ENCODE results near the gene GLRX2.

GLRX2 gene

DNA sequence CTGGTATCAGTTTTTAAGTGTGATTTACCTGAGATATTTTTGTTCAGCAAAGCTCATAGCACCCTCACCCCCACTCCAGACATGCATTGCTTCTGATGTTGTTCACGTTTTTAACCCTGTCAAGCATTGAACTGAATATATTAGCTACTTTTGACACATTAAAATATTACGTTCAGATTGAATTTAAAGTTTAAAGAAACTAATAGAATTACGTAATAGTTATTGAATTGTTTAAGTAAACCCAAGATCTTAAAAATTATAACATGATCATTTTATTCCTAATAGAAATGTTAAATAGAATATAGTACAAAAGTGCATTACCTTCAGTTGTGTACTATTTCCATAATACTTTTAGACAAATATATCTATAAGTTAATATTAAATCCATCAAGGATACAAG lies 18.9 kb downstream of the GLRX2 start:
- Histone ChIP-seq H3K4me3 (ENCODE audit: insufficient read depth, low read length, poor library complexity, severe bottlenecking) (no peak overlapping the region), H3K9ac (ENCODE audit: low read length) (no peak overlapping the region), H3K27me3 (ENCODE audit: low read length) (no peaks in the 10 kb centered on the region), H3K27ac (ENCODE audit: low read depth, low read length) (no peak overlapping the region), H4K20me1 (ENCODE audit: low read depth, low read length) (no peaks in the 10 kb centered on the region), H3F3A (ENCODE audit: insufficient read depth) (peaks cover 18% of the 10 kb centered on the region), H2AFZ (ENCODE audit: low read depth, low read length, severe bottlenecking) (no peak overlapping the region), H3K9me3 (ENCODE audit: insufficient read depth, low read length) (no peaks in the 10 kb centered on the region), H3K4me2 (ENCODE audit: low read depth, low read length, poor library complexity, severe bottlenecking) (no peak overlapping the region), H3K79me2 (ENCODE audit: insufficient read depth, low read length) (no peaks in the 10 kb centered on the region), H3K9me2 (replicated peaks; ENCODE audit: insufficient read depth, low read length) (no peaks in the 10 kb centered on the region), H3K36me3 (ENCODE audit: low read length) (peaks cover 63% of the 10 kb centered on the region)
- TF ChIP-seq, protein P1, sequence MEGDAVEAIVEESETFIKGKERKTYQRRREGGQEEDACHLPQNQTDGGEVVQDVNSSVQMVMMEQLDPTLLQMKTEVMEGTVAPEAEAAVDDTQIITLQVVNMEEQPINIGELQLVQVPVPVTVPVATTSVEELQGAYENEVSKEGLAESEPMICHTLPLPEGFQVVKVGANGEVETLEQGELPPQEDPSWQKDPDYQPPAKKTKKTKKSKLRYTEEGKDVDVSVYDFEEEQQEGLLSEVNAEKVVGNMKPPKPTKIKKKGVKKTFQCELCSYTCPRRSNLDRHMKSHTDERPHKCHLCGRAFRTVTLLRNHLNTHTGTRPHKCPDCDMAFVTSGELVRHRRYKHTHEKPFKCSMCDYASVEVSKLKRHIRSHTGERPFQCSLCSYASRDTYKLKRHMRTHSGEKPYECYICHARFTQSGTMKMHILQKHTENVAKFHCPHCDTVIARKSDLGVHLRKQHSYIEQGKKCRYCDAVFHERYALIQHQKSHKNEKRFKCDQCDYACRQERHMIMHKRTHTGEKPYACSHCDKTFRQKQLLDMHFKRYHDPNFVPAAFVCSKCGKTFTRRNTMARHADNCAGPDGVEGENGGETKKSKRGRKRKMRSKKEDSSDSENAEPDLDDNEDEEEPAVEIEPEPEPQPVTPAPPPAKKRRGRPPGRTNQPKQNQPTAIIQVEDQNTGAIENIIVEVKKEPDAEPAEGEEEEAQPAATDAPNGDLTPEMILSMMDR (IDR thresholded peaks at IDR 0.05; ENCODE audit: insufficient read depth, low read length, poor library complexity, severe bottlenecking): no peak
- no peak for TF ChIP-seq EZH2phosphoT487 (conservative IDR thresholded peaks at IDR 0.05; ENCODE audit: low read length)

DNA sequence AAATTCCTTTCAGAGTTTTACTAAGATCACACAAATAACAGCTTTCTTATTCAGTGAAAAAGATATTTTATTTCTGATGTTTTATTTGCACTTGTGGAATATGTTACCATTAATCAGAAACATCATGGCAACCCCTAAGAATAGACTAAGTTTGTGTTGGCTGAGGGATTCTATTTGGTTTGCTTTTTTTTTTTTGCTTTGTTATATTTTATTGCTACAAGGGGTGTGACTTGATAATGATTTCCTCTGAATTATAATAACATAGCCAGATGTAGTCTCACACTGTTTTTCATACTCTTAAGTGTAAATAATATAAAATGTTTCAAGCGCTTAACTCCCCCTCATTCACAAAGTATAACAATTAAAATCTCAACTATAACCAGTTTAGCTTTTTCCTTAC lies 20.0 kb downstream of the GLRX2 start:
- Histone ChIP-seq H3K27me3 (ENCODE audit: low read length) (no peaks in the 10 kb centered on the region), H3K9me3 (ENCODE audit: insufficient read depth, low read length) (no peaks in the 10 kb centered on the region), H2AFZ (ENCODE audit: low read depth, low read length, severe bottlenecking) (no peak overlapping the region), H3K27ac (ENCODE audit: low read depth, low read length) (no peak overlapping the region), H4K20me1 (ENCODE audit: low read depth, low read length) (no peaks in the 10 kb centered on the region), H3F3A (ENCODE audit: insufficient read depth) (peaks cover 9% of the 10 kb centered on the region), H3K4me3 (ENCODE audit: insufficient read depth, low read length, poor library complexity, severe bottlenecking) (no peak overlapping the region), H3K9ac (ENCODE audit: low read length) (no peak overlapping the region), H3K79me2 (ENCODE audit: insufficient read depth, low read length) (no peaks in the 10 kb centered on the region), H3K4me2 (ENCODE audit: low read depth, low read length, poor library complexity, severe bottlenecking) (no peak overlapping the region), H3K36me3 (ENCODE audit: low read length) (peaks cover 64% of the 10 kb centered on the region), H3K9me2 (replicated peaks; ENCODE audit: insufficient read depth, low read length) (no peaks in the 10 kb centered on the region)
- no peak for TF ChIP-seq EZH2phosphoT487 (conservative IDR thresholded peaks at IDR 0.05; ENCODE audit: low read length)
- TF ChIP-seq, protein P1 (IDR thresholded peaks at IDR 0.05; ENCODE audit: insufficient read depth, low read length, poor library complexity, severe bottlenecking): no peak

DNA sequence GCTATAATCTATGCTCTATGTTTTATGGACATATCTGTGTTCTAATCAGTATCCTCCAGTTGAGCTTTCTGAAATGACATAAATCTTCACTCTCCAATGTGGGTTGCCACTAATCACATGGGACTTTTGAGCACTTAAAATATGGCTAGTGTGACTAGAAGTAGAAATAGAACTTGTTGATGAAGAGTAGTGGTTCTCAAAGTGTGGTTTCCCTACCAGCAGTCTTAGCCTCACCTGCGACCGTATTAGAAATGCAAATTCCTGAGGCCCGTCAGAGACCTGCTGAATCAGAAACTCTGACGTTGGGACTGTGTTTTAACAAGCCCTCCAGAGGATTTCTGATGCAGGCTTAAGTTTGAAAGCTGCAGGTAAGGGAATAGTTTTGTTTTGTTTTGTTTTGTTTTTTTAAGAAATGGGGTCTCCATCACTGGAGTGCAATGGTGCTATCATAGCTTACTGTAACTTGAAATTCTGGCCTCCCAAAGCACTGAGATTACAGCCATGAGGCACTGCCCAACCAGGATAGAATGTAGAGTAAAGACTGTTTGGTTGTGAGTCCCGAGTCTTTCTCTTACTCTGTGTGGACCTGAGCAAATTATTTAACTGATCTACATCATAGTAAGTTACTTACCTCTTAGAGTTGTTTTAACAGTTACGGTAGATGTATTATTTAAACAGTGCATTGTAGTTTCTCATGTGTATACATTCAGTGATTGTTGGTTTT lies 21.7 kb downstream of the GLRX2 start:
- no peak overlapping the region for H3K27ac ChIP-seq (ENCODE audit: low read depth, low read length)
- H3K79me2 ChIP-seq (ENCODE audit: insufficient read depth, low read length): no peaks in the 10 kb centered on the region
- no peaks in the 10 kb centered on the region for H3K27me3 ChIP-seq (ENCODE audit: low read length)
- no peaks in the 10 kb centered on the region for H3K9me3 ChIP-seq (ENCODE audit: insufficient read depth, low read length)
- H3K4me3 ChIP-seq (ENCODE audit: insufficient read depth, low read length, poor library complexity, severe bottlenecking): no peak overlapping the region
- TF ChIP-seq, protein P1 (IDR thresholded peaks at IDR 0.05; ENCODE audit: insufficient read depth, low read length, poor library complexity, severe bottlenecking): no peak
- no peak for TF ChIP-seq EZH2phosphoT487 (conservative IDR thresholded peaks at IDR 0.05; ENCODE audit: low read length)
- H3K9me2 ChIP-seq (replicated peaks; ENCODE audit: insufficient read depth, low read length): no peaks in the 10 kb centered on the region
- no peak overlapping the region for H3K9ac ChIP-seq (ENCODE audit: low read length)
- H4K20me1 ChIP-seq (ENCODE audit: low read depth, low read length): no peaks in the 10 kb centered on the region
- no peak overlapping the region for H3K4me2 ChIP-seq (ENCODE audit: low read depth, low read length, poor library complexity, severe bottlenecking)
- H2AFZ ChIP-seq (ENCODE audit: low read depth, low read length, severe bottlenecking): no peak overlapping the region
- H3F3A ChIP-seq (ENCODE audit: insufficient read depth): 0 out of 2 replicates have a peak, but pooled peaks cover 7% of the 10 kb centered on the region
- peaks cover 68% of the 10 kb centered on the region for H3K36me3 ChIP-seq (ENCODE audit: low read length)

Data from SU-DHL-6 (cell line).